Ovary (tissue), 3 donors: Measurements from ENCODE around the gene SMIM14.

Experiments
- POLR2A ChIP-seq: fragments of 450-650 bp; IDR thresholded peaks from one replicate; pipeline ENCODE4 v1.6.1; 2017; ENCODE audit warnings: antibody characterized with exemption, mild to moderate bottlenecking, moderate library complexity
- TF ChIP-seq, protein P1 (sequence below), 3 donors: fragments of 450-650 bp in 2 of 3; fragments of 200-600 bp in 1 of 3; IDR thresholded peaks; one replicate each; pipeline versions ENCODE4 v1.5.1 to v1.8.0; 2016 to 2022; ENCODE audit warnings: antibody characterized with exemption in 3 of 3, mild to moderate bottlenecking in 1 of 3
- donor health status: DM: no; HTN: no; CAD: no.

DNA sequence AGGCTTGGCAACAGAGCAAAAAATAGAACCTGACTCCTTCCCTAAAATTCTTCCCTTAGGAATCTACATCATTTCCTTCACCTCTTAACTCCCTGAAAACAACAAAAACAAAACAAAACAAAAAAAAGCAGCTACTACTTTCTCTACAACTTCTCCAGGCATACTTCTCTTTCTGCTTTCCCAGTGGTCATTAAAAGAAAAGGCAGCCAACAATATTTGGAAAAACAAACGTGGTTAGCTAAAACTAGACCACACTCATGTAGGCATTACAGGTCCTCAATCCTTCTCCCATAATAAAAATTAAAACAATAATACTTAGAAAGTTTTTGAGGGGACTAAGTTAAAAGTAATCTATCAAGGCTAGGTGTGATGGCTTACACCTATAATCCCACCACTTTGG is 29.0 kb upstream of the SMIM14 start:
- TF ChIP-seq, protein P1, sequence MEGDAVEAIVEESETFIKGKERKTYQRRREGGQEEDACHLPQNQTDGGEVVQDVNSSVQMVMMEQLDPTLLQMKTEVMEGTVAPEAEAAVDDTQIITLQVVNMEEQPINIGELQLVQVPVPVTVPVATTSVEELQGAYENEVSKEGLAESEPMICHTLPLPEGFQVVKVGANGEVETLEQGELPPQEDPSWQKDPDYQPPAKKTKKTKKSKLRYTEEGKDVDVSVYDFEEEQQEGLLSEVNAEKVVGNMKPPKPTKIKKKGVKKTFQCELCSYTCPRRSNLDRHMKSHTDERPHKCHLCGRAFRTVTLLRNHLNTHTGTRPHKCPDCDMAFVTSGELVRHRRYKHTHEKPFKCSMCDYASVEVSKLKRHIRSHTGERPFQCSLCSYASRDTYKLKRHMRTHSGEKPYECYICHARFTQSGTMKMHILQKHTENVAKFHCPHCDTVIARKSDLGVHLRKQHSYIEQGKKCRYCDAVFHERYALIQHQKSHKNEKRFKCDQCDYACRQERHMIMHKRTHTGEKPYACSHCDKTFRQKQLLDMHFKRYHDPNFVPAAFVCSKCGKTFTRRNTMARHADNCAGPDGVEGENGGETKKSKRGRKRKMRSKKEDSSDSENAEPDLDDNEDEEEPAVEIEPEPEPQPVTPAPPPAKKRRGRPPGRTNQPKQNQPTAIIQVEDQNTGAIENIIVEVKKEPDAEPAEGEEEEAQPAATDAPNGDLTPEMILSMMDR (IDR thresholded peaks at IDR 0.05) = no peak
- no peak for TF ChIP-seq POLR2A
